ENCODE data around the gene PPM1L. TPM values are rescaled to one million over a fixed set of nuclear protein-coding genes. Genes with fewer than 3 reads are reported as not detected.

The PPM1L gene
- total RNA-seq, 1 donor from 2014 or later, result 10.6 TPM

DNA sequence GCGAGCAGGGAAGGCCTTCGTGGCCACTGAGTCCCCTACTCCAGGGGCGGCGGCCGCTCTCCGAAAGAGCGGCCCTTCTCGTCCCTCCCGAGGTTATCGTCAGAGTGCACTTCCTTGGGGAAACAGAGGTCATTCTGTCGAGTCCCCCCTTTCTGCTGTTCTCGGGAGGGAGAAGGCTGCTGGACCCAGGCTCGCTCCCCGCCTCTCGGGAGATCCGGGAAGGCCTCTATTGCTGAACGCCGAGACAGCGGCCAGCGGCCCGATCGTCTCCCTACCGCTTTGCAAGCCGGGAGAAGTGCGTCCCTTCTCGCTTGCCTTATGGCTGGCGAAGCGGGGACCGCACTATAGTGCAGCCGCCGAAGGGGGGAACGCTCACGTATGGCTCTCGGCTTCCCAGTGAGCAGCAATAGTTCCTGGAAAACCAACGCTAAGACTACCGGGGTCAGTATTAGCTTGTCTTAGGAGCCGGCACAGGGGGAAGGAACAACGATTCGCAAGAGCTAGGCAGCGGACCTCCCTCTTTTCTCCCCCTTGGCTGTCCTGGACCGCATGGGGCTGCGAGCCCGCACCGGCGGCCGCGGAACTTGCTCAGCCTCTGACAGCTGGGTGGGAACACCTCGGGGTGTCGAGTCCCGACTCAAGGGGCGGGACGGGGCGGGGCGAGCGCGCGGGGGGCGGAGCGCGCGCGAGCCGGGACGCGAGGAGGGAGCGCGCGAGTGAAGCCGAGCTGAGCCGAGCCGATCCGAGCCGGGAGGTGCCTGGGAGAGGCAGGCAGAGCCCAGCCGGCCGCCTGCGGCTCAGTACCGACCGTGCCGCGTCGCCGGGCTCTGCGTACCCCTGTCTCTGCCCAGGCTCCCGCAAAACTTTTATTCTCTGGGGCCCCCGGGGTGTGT, 930 bp upstream of the PPM1L start:
- Mint-ChIP-seq H3K4me3 (peak overlapping the region; percentile 84), H3K27me3 (ENCODE audit: low read depth) (peaks cover 46% of the 10 kb centered on the region), H3K9me3 (no peaks in the 10 kb centered on the region), H3K36me3 (no peaks in the 10 kb centered on the region), H3K4me1 (peaks cover 27% of the 10 kb centered on the region), H3K27ac (peak overlapping the region; percentile 93)
- DNase-seq (ENCODE audit: low spot score in 2 of 2, unreplicated experiment in 2 of 2), result peak; percentile 81 to 87
- TF ChIP-seq, protein P1, sequence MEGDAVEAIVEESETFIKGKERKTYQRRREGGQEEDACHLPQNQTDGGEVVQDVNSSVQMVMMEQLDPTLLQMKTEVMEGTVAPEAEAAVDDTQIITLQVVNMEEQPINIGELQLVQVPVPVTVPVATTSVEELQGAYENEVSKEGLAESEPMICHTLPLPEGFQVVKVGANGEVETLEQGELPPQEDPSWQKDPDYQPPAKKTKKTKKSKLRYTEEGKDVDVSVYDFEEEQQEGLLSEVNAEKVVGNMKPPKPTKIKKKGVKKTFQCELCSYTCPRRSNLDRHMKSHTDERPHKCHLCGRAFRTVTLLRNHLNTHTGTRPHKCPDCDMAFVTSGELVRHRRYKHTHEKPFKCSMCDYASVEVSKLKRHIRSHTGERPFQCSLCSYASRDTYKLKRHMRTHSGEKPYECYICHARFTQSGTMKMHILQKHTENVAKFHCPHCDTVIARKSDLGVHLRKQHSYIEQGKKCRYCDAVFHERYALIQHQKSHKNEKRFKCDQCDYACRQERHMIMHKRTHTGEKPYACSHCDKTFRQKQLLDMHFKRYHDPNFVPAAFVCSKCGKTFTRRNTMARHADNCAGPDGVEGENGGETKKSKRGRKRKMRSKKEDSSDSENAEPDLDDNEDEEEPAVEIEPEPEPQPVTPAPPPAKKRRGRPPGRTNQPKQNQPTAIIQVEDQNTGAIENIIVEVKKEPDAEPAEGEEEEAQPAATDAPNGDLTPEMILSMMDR (IDR thresholded peaks at IDR 0.05; ENCODE audit: unreplicated experiment), result no peak

DNA sequence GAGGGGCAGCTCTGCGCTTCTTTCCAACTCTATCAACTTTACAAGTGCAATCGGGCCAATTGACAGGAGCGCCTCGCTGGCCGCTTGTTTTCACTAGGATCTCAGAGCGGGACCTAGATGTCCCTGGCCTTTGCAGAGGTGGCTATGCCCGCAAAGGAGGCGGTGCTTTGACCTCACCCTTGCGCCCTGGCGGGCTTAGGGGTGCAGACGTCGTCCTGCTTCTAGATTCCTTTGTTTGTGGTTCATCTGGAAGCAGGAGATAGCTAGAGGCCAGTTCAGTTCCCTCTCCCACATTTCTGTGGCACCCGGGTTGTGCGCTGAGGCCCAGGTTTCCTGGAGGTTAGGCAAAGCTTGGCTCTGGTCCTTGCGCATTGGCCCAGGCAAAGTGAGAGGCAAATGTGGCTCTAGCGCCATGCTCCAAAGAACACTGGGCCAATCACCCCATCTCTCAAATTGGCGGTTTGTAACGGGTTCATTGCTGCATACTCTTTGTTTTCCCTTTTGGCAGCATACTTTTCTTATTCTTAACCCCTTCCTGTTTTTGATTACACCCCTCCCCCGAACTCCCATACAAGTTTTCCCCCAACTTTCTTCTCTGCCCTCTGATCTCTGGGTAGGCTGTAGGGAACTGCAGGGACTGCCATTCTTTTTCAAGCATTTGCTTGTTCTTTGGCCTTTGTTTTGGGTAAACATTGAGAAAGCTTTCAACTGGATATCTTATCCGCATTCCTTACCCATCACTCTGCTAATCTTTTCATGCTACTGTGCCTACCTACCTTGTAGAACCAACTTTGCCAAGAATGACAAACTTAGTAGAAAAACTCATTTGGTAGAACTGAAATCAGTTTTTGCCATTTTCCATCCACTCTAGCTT, 1.4 kb downstream of the PPM1L start:
- Mint-ChIP-seq H3K9me3 (no peaks in the 10 kb centered on the region), H3K4me1 (peaks cover 27% of the 10 kb centered on the region), H3K27me3 (ENCODE audit: low read depth) (peaks cover 41% of the 10 kb centered on the region), H3K4me3 (peak overlapping the region; percentile 84), H3K27ac (no peak overlapping the region), H3K36me3 (no peaks in the 10 kb centered on the region)
- DNase-seq (ENCODE audit: low spot score in 2 of 2, unreplicated experiment in 2 of 2), result no peak
- TF ChIP-seq, protein P1 (IDR thresholded peaks at IDR 0.05; ENCODE audit: unreplicated experiment), result no peak

DNA sequence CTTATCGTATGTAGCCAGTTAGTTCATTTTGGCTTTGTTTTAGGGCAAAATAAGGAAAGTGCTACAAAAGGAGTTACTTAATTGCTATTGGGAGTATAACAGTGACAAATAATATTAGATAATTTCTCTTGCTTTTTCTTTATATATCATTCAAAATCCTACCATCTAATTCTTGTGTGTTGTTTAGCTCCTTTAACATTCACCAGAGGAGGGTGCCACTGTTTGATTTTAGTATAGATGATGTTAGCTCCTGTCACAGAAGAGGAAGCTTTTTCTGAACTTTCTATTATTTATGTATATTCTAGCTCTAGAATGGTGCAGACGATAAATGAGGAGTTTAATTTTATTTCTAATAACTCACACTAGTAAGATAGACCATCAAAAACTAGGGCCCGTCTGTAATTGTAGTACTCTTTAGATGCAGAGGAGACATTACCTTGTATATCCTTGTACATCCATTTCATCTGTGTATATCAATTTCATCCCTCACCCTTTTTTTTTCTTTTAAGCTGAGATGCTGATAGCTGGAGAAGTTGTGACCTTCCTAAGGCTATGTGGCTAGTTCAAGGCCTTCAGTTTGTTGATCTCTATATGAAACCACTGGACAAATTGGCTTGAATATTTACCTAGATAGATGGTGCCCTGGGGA, 3.0 kb downstream of the PPM1L start:
- Mint-ChIP-seq H3K27ac (no peak overlapping the region), H3K27me3 (ENCODE audit: low read depth) (peaks cover 40% of the 10 kb centered on the region), H3K4me1 (peaks cover 24% of the 10 kb centered on the region), H3K9me3 (no peaks in the 10 kb centered on the region), H3K4me3 (no peak overlapping the region), H3K36me3 (no peaks in the 10 kb centered on the region)
- TF ChIP-seq, protein P1 (IDR thresholded peaks at IDR 0.05; ENCODE audit: unreplicated experiment), result no peak
- no peak for DNase-seq (ENCODE audit: low spot score in 2 of 2, unreplicated experiment in 2 of 2)

GRCh38 chr3:160763073-160763472, 7.0 kb downstream of the PPM1L start:
- TF ChIP-seq, protein P1 (IDR thresholded peaks at IDR 0.05; ENCODE audit: unreplicated experiment), result no peak
- Mint-ChIP-seq H3K4me1 (peaks cover 2% of the 10 kb centered on the region), H3K36me3 (no peaks in the 10 kb centered on the region), H3K9me3 (no peaks in the 10 kb centered on the region), H3K27ac (no peak overlapping the region), H3K27me3 (ENCODE audit: low read depth) (peaks cover 20% of the 10 kb centered on the region), H3K4me3 (no peak overlapping the region)
- DNase-seq (ENCODE audit: low spot score in 2 of 2, unreplicated experiment in 2 of 2), result no peak

- Mint-ChIP-seq H3K27me3 (ENCODE audit: low read depth) (peaks cover 5% of the 10 kb centered on the region), H3K4me3 (no peak overlapping the region), H3K36me3 (no peaks in the 10 kb centered on the region), H3K9me3 (no peaks in the 10 kb centered on the region), H3K4me1 (no peaks in the 10 kb centered on the region), H3K27ac (no peak overlapping the region)
- TF ChIP-seq, protein P1 (IDR thresholded peaks at IDR 0.05; ENCODE audit: unreplicated experiment), result no peak
- DNase-seq (ENCODE audit: low spot score in 2 of 2, unreplicated experiment in 2 of 2), result no peak
Observed at GRCh38 chr3:160765211-160765610, 9.2 kb downstream of the PPM1L start.
